ENCODE data around the gene HMCN1. TPM values are rescaled to one million over a fixed set of nuclear protein-coding genes. Genes with fewer than 3 reads are reported as not detected.

The HMCN1 gene
- polyA plus RNA-seq, 1 of the 3 experiments (the other 2 are of a cell fraction), result 59.5 TPM

- Histone ChIP-seq H3K4me3 (ENCODE audit: low read depth in 2 of 2, low read length in 1 of 2) (no peak overlapping the region), H3K27me3 (ENCODE audit: insufficient read depth) (no peaks in the 10 kb centered on the region), H3K36me3 (replicated peaks in 1 of 2; ENCODE audit: control insufficient read depth in 1 of 2, insufficient read depth in 2 of 2, low read length in 1 of 2) (no peaks in the 10 kb centered on the region), H3K27ac (ENCODE audit: low read depth in 2 of 2, low read length in 1 of 2) (no peak overlapping the region), H4K20me1 (ENCODE audit: insufficient read depth) (no peaks in the 10 kb centered on the region), H3K4me1 (ENCODE audit: control insufficient read depth in 1 of 2, insufficient read depth in 2 of 2, low read depth in 1 of 2, low read length in 1 of 2) (peaks cover 0 to 5% of the 10 kb centered on the region in 2 experiments; a peak in 2 of 4 replicates), H3F3A (replicated peaks; ENCODE audit: insufficient read depth) (no peaks in the 10 kb centered on the region), H3K79me2 (ENCODE audit: insufficient read depth) (no peaks in the 10 kb centered on the region), H3K9me2 (no peaks in the 10 kb centered on the region), H2AFZ (ENCODE audit: low read depth) (peak overlapping the region; percentile 63; the same call in 1 of the 2 replicates), H3K9ac (no peak overlapping the region), H3K4me2 (no peak overlapping the region), H3K9me3 (no peaks in the 10 kb centered on the region)
- ChIA-PET POLR2A (no interaction called here), CTCF (no interaction called here)
- TF ChIP-seq RFX5 (IDR thresholded peaks at IDR 0.05; ENCODE audit: low read length) (no peak), FOXJ3 (CRISPR knock-in tag; IDR thresholded peaks at IDR 0.05) (no peak), EP300 (IDR thresholded peaks at IDR 0.05; ENCODE audit: borderline replicate concordance in 1 of 2, low read depth in 1 of 2, low read length in 1 of 2) (no peak), IRF3 (IDR thresholded peaks at IDR 0.05; ENCODE audit: low read depth, low read length) (no peak), TCF12 (IDR thresholded peaks at IDR 0.05) (no peak), JUND (IDR thresholded peaks at IDR 0.05) (no peak), TEAD4 (IDR thresholded peaks at IDR 0.05; ENCODE audit: borderline replicate concordance, insufficient read depth) (no peak), USF1 (IDR thresholded peaks at IDR 0.05; ENCODE audit: borderline replicate concordance, low read depth) (no peak), CTCF (IDR thresholded peaks at IDR 0.05) (no peak), ZBTB33 (IDR thresholded peaks at IDR 0.05; ENCODE audit: borderline replicate concordance, low read depth) (no peak), FOSL2 (IDR thresholded peaks at IDR 0.05; ENCODE audit: borderline replicate concordance, low read depth) (no peak), NFIC (IDR thresholded peaks at IDR 0.05; ENCODE audit: borderline replicate concordance) (no peak), GATA2 (CRISPR knock-in tag; IDR thresholded peaks at IDR 0.05) (no peak)
- no peak for DNase-seq
- WGBS (ENCODE audit: low lambda C conversion rate), result 38% methylated on average over 4 of the region's 4 CpGs
Observed at GRCh38 chr1:186235696-186236095, 501.5 kb downstream of the HMCN1 start.
